DND-41 (cell line): ENCODE measurements around the gene BGN.

ENCODE experiments used
- EZH2 ChIP-seq: IDR thresholded peaks from 3 replicates; pipeline ENCODE4 v1.6.1; 2012; ENCODE audit warnings: borderline replicate concordance, low read depth, mild to moderate bottlenecking, moderate library complexity, low read length, inconsistent platforms; ENCODE audit not compliant: severe bottlenecking
- TF ChIP-seq, protein P1 (sequence below): IDR thresholded peaks from 2 replicates; pipeline ENCODE4 v1.5.1; 2012; ENCODE audit warnings: borderline replicate concordance, low read length, moderate library complexity, mild to moderate bottlenecking; ENCODE audit not compliant: poor library complexity, severe bottlenecking; ENCODE audit errors: extremely low read depth

DNA sequence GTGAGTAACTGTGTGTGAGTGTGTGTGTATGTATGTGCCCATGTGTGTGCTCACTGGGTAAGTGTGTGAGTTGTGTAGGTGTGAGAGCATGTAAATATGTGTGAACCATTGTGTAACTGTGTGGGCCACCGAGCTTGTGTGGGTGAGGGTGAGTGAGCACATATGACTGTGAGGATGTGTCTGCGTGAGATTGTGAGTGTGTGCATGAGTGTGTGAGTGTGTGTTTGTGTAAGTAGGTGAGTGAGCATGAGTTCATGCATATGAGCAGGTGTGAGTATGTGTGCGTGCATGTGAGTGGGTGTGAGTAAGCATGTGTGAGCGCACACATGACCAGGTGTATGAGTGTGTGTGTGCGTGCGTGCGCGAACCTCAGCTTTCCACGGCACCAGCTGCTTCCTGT is 21.3 kb downstream of the BGN start:
- TF ChIP-seq, protein P1, sequence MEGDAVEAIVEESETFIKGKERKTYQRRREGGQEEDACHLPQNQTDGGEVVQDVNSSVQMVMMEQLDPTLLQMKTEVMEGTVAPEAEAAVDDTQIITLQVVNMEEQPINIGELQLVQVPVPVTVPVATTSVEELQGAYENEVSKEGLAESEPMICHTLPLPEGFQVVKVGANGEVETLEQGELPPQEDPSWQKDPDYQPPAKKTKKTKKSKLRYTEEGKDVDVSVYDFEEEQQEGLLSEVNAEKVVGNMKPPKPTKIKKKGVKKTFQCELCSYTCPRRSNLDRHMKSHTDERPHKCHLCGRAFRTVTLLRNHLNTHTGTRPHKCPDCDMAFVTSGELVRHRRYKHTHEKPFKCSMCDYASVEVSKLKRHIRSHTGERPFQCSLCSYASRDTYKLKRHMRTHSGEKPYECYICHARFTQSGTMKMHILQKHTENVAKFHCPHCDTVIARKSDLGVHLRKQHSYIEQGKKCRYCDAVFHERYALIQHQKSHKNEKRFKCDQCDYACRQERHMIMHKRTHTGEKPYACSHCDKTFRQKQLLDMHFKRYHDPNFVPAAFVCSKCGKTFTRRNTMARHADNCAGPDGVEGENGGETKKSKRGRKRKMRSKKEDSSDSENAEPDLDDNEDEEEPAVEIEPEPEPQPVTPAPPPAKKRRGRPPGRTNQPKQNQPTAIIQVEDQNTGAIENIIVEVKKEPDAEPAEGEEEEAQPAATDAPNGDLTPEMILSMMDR: no peak
- TF ChIP-seq EZH2: no peak
